LoVo (cell line): Measurements from ENCODE around the gene BHLHE23.

Experiments
- DNase-seq: peaks from one replicate; pipeline ENCODE4 v3.0.0-alpha.2; 2016; ENCODE audit warnings: low spot score

The BHLHE23 gene

GRCh38 chr20:63006540-63007359 is at the start of gene BHLHE23:
Gene BHLHE23, minus strand, starts transcription at chr20:63006964. Its CDS starts 190 bp downstream, at chr20:63006774.
- no peak for DNase-seq

GRCh38 chr20:63055575-63056235 is 48.9 kb upstream of the BHLHE23 start:
- DNase-seq, result no peak

GRCh38 chr20:63054681-63055240 is 48.0 kb upstream of the BHLHE23 start:
- no peak for DNase-seq

GRCh38 chr20:63054103-63054474 is 47.3 kb upstream of the BHLHE23 start:
- no peak for DNase-seq

GRCh38 chr20:63053432-63054102 is 46.8 kb upstream of the BHLHE23 start:
- DNase-seq, result no peak

GRCh38 chr20:63052571-63053431 is 46.0 kb upstream of the BHLHE23 start:
- no peak for DNase-seq

GRCh38 chr20:63051911-63052310 is 45.1 kb upstream of the BHLHE23 start:
- DNase-seq, result no peak

- DNase-seq, result no peak
Observed at GRCh38 chr20:63051186-63051860, 44.6 kb upstream of the BHLHE23 start.

GRCh38 chr20:63050406-63050805 is 43.6 kb upstream of the BHLHE23 start:
- DNase-seq, result no peak

GRCh38 chr20:63049561-63050221 is 42.9 kb upstream of the BHLHE23 start:
- DNase-seq, result no peak

- DNase-seq, result no peak
Observed at GRCh38 chr20:63049191-63049518, 42.4 kb upstream of the BHLHE23 start.

- DNase-seq, result no peak
Observed at GRCh38 chr20:63048516-63049190, 41.9 kb upstream of the BHLHE23 start.

- no peak for DNase-seq
Observed at GRCh38 chr20:63047946-63048345, 41.2 kb upstream of the BHLHE23 start.

GRCh38 chr20:63047267-63047666 is 40.5 kb upstream of the BHLHE23 start:
- no peak for DNase-seq

GRCh38 chr20:63046841-63047240 is 40.1 kb upstream of the BHLHE23 start:
- DNase-seq, result no peak

GRCh38 chr20:63045991-63046390 is 39.2 kb upstream of the BHLHE23 start:
- no peak for DNase-seq

GRCh38 chr20:63045401-63045800 is 38.6 kb upstream of the BHLHE23 start:
- DNase-seq, result no peak

- no peak for DNase-seq
Observed at GRCh38 chr20:63044605-63045004, 37.8 kb upstream of the BHLHE23 start.

- DNase-seq, result no peak
Observed at GRCh38 chr20:63044204-63044600, 37.4 kb upstream of the BHLHE23 start.
